CD4-positive, alpha-beta T cell treated with Interleukin-17A for 4 hours (primary cell): ENCODE data around the gene SSMEM1.

ENCODE experiments used
- DNase-seq: peaks from one replicate; pipeline ENCODE4 v3.0.0-alpha.2; 2020; ENCODE audit warnings: mixed read lengths

Gene SSMEM1

DNA sequence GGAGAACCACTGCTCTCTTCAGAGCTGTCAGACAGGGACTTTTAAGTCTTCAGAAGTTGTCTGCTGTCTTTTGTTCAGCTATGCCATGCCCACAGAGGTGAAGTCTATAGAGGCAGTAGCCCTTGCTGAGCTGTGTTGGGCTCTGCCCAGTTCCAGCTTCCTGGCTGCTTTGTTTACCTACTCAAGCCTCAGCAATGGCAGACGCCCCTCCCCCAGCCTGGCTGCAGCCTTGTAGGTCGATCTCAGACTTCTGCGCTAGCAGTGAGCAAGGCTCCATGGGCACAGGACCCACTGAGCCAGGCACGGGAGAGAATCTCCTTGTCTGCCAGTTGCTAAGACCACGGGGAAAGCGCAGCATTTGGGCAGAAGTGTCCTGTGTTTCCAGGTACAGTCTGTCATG is 46.9 kb downstream of the SSMEM1 start:
- DNase-seq, result no peak

- no peak for DNase-seq
Observed at GRCh38 chr7:130256704-130257103, 49.0 kb downstream of the SSMEM1 start.

DNA sequence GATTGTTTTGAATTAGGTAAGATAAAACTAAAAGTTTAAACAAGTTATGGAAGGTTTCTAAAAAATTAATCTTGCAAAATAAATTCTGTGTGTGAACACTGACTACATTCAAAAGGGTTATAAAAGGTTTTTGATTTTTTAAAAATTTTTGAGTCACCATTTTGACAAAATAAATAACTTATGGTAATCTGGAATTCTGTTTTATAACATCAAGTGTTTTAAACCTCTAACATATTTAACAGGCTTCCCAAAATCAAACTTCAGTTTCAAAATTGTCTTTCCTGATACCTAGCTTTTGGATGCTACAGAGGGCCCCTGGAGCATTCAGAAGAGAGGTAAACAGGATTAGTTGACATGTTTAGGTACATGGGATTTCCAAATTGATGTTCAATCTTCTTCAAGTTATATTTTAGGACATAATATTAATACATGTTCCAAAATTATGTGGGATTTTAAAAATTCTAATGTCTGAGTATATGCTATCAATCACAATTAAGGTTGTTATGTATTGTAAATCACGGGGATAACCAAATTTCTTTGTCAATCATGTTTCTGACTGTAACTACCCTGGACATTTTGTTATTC is 50.9 kb downstream of the SSMEM1 start:
- no peak for DNase-seq

DNA sequence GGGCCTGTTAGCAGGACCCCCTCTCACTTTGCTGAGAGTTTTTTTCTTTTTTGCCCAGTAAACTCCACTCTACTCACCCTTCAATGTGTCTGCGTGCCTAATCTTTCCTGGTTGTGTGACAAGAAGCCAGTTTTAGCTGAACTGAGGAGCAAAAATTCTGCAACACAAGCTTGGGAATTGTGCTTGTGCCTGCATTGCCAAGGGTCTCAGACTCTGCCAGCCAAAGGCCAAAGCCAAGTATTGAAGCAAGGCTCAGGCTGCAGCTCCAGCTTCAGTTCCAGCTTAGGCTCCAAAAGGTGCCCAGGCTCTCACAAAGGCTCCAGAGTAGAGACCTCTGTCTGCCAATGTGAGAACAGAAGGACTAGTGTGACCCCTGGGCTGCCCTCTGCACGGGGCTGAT is 54.8 kb downstream of the SSMEM1 start:
- DNase-seq, result no peak

GRCh38 chr7:130263130-130263529 is 55.5 kb downstream of the SSMEM1 start:
- no peak for DNase-seq
